ENCODE measurements around the gene FNBP1L. TPM values are rescaled to one million over a fixed set of nuclear protein-coding genes. Genes with fewer than 3 reads are reported as not detected.

FNBP1L gene
- total RNA-seq, 1 donor from 2014 or later, result 251 TPM

DNA sequence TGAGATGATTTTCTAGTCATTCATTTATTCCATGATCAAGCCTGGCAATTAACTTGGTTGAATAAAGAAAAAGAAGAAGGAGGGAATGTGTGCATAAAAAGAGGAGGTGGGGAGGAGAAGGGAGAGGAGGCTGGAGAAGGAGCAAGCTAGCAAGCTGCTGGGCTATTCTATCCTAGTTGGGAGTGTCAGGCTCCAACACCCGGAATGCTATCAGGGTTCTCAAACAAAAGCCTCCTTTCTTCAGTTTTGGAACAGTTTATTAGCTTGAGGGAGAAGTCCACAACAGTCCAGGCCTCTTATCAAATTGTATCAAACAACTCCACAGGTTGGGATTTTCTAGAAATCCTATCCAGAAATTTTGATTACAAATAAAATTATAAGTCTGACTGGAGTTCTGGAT, 153.8 kb downstream of the FNBP1L start:
- no peak for DNase-seq
- Mint-ChIP-seq H3K9me3 (ENCODE audit: unreplicated experiment) (peaks cover 38% of the 10 kb centered on the region), H3K4me3 (ENCODE audit: unreplicated experiment) (no peak overlapping the region), H3K27me3 (ENCODE audit: unreplicated experiment) (peaks cover 15% of the 10 kb centered on the region), H3K4me1 (ENCODE audit: low read depth, unreplicated experiment) (peaks cover 63% of the 10 kb centered on the region), H3K36me3 (ENCODE audit: unreplicated experiment) (peaks cover 19% of the 10 kb centered on the region), H3K27ac (ENCODE audit: unreplicated experiment) (peak overlapping the region; percentile 65)
- TF ChIP-seq, protein P1, sequence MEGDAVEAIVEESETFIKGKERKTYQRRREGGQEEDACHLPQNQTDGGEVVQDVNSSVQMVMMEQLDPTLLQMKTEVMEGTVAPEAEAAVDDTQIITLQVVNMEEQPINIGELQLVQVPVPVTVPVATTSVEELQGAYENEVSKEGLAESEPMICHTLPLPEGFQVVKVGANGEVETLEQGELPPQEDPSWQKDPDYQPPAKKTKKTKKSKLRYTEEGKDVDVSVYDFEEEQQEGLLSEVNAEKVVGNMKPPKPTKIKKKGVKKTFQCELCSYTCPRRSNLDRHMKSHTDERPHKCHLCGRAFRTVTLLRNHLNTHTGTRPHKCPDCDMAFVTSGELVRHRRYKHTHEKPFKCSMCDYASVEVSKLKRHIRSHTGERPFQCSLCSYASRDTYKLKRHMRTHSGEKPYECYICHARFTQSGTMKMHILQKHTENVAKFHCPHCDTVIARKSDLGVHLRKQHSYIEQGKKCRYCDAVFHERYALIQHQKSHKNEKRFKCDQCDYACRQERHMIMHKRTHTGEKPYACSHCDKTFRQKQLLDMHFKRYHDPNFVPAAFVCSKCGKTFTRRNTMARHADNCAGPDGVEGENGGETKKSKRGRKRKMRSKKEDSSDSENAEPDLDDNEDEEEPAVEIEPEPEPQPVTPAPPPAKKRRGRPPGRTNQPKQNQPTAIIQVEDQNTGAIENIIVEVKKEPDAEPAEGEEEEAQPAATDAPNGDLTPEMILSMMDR (IDR thresholded peaks at IDR 0.05; ENCODE audit: partially characterized antibody, unreplicated experiment), result no peak

DNA sequence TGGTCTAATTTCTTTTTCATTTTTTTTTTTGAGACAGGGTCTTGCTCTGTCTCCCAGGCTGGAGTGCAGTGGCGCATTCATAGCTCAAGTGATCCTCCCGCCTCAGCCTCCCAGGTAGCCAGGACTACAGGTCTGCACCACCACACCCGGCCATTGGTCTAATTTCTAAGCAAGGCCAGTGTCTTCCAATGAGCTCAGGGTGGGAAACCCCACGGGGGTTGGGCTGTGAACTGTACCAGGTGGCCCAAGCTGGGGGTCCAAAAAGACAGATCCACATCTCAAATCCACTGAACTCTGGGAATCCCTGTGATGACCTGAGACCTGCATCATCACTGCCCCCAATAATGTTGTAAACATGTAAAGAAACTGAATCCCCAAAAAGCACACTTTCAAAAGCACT, 154.2 kb downstream of the FNBP1L start:
- peaks cover 19% of the 10 kb centered on the region for H3K27me3 Mint-ChIP-seq (ENCODE audit: unreplicated experiment)
- H3K4me1 Mint-ChIP-seq (ENCODE audit: low read depth, unreplicated experiment), result peaks cover 63% of the 10 kb centered on the region
- peaks cover 40% of the 10 kb centered on the region for H3K9me3 Mint-ChIP-seq (ENCODE audit: unreplicated experiment)
- H3K4me3 Mint-ChIP-seq (ENCODE audit: unreplicated experiment), result no peak overlapping the region
- peaks cover 19% of the 10 kb centered on the region for H3K36me3 Mint-ChIP-seq (ENCODE audit: unreplicated experiment)
- TF ChIP-seq, protein P1 (IDR thresholded peaks at IDR 0.05; ENCODE audit: partially characterized antibody, unreplicated experiment), result no peak
- H3K27ac Mint-ChIP-seq (ENCODE audit: unreplicated experiment), result peak overlapping the region; percentile 83
- DNase-seq, result no peak

DNA sequence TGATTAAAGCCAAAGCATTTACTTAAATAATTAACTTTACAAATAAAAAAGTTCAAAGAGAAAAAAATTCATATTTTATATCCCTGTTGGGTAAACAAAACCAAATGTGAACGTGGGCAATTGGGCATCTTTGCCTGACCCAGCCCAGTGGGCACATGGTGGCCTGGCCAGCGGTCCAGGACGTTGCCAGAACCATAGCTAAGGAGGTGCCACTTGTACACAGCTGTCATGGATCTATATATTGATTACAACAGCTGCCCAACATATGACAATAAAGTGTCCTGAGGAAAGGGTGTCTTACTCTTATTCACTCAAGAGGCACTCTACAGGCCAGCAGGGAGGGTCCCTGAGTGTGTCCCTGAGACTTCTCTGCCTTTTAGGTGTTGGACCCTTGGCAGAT, 155.2 kb downstream of the FNBP1L start:
- peaks cover 37% of the 10 kb centered on the region for H3K9me3 Mint-ChIP-seq (ENCODE audit: unreplicated experiment)
- TF ChIP-seq, protein P1 (IDR thresholded peaks at IDR 0.05; ENCODE audit: partially characterized antibody, unreplicated experiment), result no peak
- H3K36me3 Mint-ChIP-seq (ENCODE audit: unreplicated experiment), result peaks cover 19% of the 10 kb centered on the region
- peak overlapping the region; percentile 37 for H3K4me3 Mint-ChIP-seq (ENCODE audit: unreplicated experiment)
- H3K4me1 Mint-ChIP-seq (ENCODE audit: low read depth, unreplicated experiment), result peaks cover 66% of the 10 kb centered on the region
- peak overlapping the region; percentile 96 for H3K27ac Mint-ChIP-seq (ENCODE audit: unreplicated experiment)
- DNase-seq, result peak; percentile 49
- H3K27me3 Mint-ChIP-seq (ENCODE audit: unreplicated experiment), result peaks cover 23% of the 10 kb centered on the region

DNA sequence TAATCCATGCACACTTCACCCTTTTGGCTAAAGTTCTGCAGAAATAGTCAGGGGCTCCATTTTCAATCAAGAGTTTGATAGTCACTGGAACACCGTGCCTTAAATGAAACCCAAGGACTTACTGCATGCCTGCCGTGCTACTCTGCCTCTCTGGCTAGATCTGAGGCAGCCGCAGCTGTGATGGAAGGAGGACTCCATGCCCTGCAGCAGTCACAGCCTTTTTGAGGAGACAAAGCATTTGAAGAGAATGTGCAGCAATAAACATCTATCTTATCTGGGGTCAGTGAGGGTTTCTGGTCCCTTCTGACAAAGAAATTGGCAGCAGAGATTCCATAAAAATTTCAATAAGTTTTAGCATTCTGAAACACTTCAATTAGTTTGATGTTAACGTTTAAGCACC, 155.7 kb downstream of the FNBP1L start:
- Mint-ChIP-seq H3K9me3 (ENCODE audit: unreplicated experiment) (peaks cover 37% of the 10 kb centered on the region), H3K36me3 (ENCODE audit: unreplicated experiment) (peaks cover 19% of the 10 kb centered on the region), H3K4me3 (ENCODE audit: unreplicated experiment) (peak overlapping the region; percentile 72), H3K4me1 (ENCODE audit: low read depth, unreplicated experiment) (peaks cover 67% of the 10 kb centered on the region), H3K27me3 (ENCODE audit: unreplicated experiment) (peaks cover 23% of the 10 kb centered on the region), H3K27ac (ENCODE audit: unreplicated experiment) (peak overlapping the region; percentile 96)
- TF ChIP-seq, protein P1 (IDR thresholded peaks at IDR 0.05; ENCODE audit: partially characterized antibody, unreplicated experiment), result no peak
- no peak for DNase-seq

Other genes with a start within 250 kb of the FNBP1L start
- 49.0 TPM for gene DR1, start 102.2 kb upstream of the FNBP1L start, total RNA-seq (ENCODE audit: unreplicated experiment)
- 12.8 TPM for gene BCAR3, start 233.7 kb downstream of the FNBP1L start, total RNA-seq (ENCODE audit: unreplicated experiment)

All from glutamatergic neuron (in vitro differentiated cells).